Measurements from ENCODE around the gene PLA2G15. TPM values are rescaled to one million over a fixed set of nuclear protein-coding genes. Genes with fewer than 3 reads are reported as not detected.
A peak's percentile ranks its signal among the peaks of the same experiment; 100 is the strongest.

Gene PLA2G15
- total RNA-seq, 4 donors from 2014 or later, result 16.4 to 28.6 (median 22.3) TPM

DNA sequence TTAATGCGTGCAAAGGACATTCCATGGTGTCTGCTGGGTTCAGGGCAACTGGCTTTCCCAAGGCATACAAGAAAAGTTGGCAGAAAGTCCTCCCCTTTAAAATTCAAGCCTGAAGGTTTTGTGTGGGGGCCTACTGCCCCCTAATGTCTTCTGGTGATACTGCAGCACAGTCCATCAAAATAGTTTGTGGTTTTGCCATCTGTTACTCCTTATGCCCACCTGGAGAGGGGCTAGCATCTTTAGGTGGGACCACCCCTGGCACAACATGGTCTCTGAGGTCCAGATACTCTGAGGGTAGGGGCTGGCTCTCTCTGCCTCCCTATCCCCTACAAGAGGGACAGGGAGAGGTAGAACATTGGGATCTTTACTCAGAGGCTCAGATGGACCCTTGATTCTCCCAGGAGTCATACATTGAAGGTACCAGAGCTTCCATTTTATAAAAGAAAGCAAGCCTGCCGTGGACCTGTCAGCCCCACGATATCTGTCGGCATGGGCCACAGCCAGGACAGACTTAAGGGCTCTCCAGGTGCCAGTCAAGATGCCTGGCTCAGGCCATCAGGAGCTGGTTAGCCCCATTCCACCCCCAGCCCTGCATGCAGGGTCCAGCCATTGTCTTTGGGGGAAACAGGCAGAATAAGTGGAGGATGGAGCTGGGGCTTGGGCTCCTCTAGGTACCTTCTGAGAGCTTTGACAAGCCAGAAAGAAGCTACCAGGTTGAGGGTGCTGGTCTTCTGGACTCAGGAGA lies 15.6 kb upstream of the PLA2G15 start:
- peak in 1 of 2 donors; percentile 85 for DNase-seq (ENCODE audit: low spot score in 2 of 2)
- no peak overlapping the region for H3K4me3 ChIP-seq (ENCODE audit: low read depth, poor library complexity, severe bottlenecking)
- TF ChIP-seq, protein P1, sequence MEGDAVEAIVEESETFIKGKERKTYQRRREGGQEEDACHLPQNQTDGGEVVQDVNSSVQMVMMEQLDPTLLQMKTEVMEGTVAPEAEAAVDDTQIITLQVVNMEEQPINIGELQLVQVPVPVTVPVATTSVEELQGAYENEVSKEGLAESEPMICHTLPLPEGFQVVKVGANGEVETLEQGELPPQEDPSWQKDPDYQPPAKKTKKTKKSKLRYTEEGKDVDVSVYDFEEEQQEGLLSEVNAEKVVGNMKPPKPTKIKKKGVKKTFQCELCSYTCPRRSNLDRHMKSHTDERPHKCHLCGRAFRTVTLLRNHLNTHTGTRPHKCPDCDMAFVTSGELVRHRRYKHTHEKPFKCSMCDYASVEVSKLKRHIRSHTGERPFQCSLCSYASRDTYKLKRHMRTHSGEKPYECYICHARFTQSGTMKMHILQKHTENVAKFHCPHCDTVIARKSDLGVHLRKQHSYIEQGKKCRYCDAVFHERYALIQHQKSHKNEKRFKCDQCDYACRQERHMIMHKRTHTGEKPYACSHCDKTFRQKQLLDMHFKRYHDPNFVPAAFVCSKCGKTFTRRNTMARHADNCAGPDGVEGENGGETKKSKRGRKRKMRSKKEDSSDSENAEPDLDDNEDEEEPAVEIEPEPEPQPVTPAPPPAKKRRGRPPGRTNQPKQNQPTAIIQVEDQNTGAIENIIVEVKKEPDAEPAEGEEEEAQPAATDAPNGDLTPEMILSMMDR (IDR thresholded peaks at IDR 0.05), result peak in 1 of 3 donors; percentile 67
- no peak for TF ChIP-seq POLR2A (IDR thresholded peaks at IDR 0.05)
- intact Hi-C loops (cut with DNase I; ENCODE audit: low total_unique reads), result loop anchor here (10.0 kb wide), 2 partner anchors 145 to 235 kb away; partner anchors contain the start of genes DPEP2 and NFATC3
- whole genome bisulfite sequencing, 2 donors, result 52 to 63% methylated on average over 4 of the region's 4 CpGs

GRCh38 chr16:68230176-68230571 lies 15.0 kb upstream of the PLA2G15 start:
- H3K4me3 ChIP-seq (ENCODE audit: low read depth, poor library complexity, severe bottlenecking), result no peak overlapping the region
- TF ChIP-seq, protein P1 (IDR thresholded peaks at IDR 0.05), result no peak
- WGBS, 2 donors, result 78 to 96% methylated on average over 6 to 9 of the region's 9 CpGs
- no peak for DNase-seq (ENCODE audit: low spot score in 2 of 2)
- intact Hi-C loops (cut with DNase I; ENCODE audit: low total_unique reads), result loop anchor here (10.0 kb wide), 1 partner anchor 145 kb away; the partner anchor contains the start of gene NFATC3

- intact Hi-C loops (cut with DNase I; ENCODE audit: low total_unique reads), result loop anchor here (10.0 kb wide), 1 partner anchor 146 kb away; the partner anchor contains the start of gene NFATC3
- no peak overlapping the region for H3K4me3 ChIP-seq (ENCODE audit: low read depth, poor library complexity, severe bottlenecking)
- TF ChIP-seq, protein P1 (IDR thresholded peaks at IDR 0.05), result no peak
- no peak for TF ChIP-seq POLR2A (IDR thresholded peaks at IDR 0.05)
- no peak for DNase-seq (ENCODE audit: low spot score in 2 of 2)
- WGBS, 2 donors, result 86 to 92% methylated on average over 12 of the region's 12 CpGs
Measured at GRCh38 chr16:68230956-68231355, 14.2 kb upstream of the PLA2G15 start.

GRCh38 chr16:68231384-68232136 lies 13.6 kb upstream of the PLA2G15 start:
- no peak overlapping the region for H3K4me3 ChIP-seq (ENCODE audit: low read depth, poor library complexity, severe bottlenecking)
- intact Hi-C loops (cut with DNase I; ENCODE audit: low total_unique reads), result loop anchor here (10.0 kb wide), 1 partner anchor 147 kb away; the partner anchor contains the start of gene NFATC3
- no peak for TF ChIP-seq POLR2A (IDR thresholded peaks at IDR 0.05)
- TF ChIP-seq, protein P1 (IDR thresholded peaks at IDR 0.05), result no peak
- 88% methylated on average over 19 to 26 of the region's 26 CpGs for WGBS, 2 donors
- DNase-seq (ENCODE audit: low spot score in 2 of 2), result no peak

- intact Hi-C loops (cut with DNase I; ENCODE audit: low total_unique reads), result loop anchor here (10.0 kb wide), 1 partner anchor 148 kb away; the partner anchor contains the start of gene NFATC3
- peak in 1 of 2 donors; percentile 86 for DNase-seq (ENCODE audit: low spot score in 2 of 2)
- 63 to 72% methylated on average over 13 to 16 of the region's 16 CpGs for WGBS, 2 donors
- TF ChIP-seq, protein P1 (IDR thresholded peaks at IDR 0.05), result no peak
- TF ChIP-seq POLR2A (IDR thresholded peaks at IDR 0.05), result no peak
- no peak overlapping the region for H3K4me3 ChIP-seq (ENCODE audit: low read depth, poor library complexity, severe bottlenecking)
Measured at GRCh38 chr16:68232335-68232734, 12.8 kb upstream of the PLA2G15 start.
